Testis (tissue), 2 donors: ENCODE measurements around the gene MAN2B2.
"Not testable (repeated sequence)": the region's sequence is repeated elsewhere in the genome, so short reads cannot be mapped to it uniquely, and the experiment has no call there.

Experiments
- POLR2A ChIP-seq: fragments of 450-650 bp; IDR thresholded peaks from one replicate; pipeline ENCODE4 v1.6.1; 2017; ENCODE audit warnings: antibody characterized with exemption, mild to moderate bottlenecking, moderate library complexity
- TF ChIP-seq, protein P1 (sequence below), 3 experiments: fragments of 450-650 bp in 2 of 3; fragments of 200-600 bp in 1 of 3; sonication (generic) in 1 of 3; IDR thresholded peaks; one replicate each; pipeline ENCODE4 v1.5.1; 2016 to 2019; ENCODE audit warnings: antibody characterized with exemption in 3 of 3, mild to moderate bottlenecking in 2 of 3, moderate library complexity in 1 of 3

- TF ChIP-seq, protein P1, sequence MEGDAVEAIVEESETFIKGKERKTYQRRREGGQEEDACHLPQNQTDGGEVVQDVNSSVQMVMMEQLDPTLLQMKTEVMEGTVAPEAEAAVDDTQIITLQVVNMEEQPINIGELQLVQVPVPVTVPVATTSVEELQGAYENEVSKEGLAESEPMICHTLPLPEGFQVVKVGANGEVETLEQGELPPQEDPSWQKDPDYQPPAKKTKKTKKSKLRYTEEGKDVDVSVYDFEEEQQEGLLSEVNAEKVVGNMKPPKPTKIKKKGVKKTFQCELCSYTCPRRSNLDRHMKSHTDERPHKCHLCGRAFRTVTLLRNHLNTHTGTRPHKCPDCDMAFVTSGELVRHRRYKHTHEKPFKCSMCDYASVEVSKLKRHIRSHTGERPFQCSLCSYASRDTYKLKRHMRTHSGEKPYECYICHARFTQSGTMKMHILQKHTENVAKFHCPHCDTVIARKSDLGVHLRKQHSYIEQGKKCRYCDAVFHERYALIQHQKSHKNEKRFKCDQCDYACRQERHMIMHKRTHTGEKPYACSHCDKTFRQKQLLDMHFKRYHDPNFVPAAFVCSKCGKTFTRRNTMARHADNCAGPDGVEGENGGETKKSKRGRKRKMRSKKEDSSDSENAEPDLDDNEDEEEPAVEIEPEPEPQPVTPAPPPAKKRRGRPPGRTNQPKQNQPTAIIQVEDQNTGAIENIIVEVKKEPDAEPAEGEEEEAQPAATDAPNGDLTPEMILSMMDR (IDR thresholded peaks at IDR 0.05): not testable (repeated sequence)
- TF ChIP-seq POLR2A: not testable (repeated sequence)
Observed at GRCh38 chr4:6628484-6628883, 53.5 kb downstream of the MAN2B2 start.
